Activated naive CD8-positive, alpha-beta T cell treated with anti-CD3 and anti-CD28 coated beads for 36 hours (primary cell): ENCODE measurements around the gene CHORDC1. TPM values are rescaled to one million over a fixed set of nuclear protein-coding genes. Genes with fewer than 3 reads are reported as not detected.
"Not testable (repeated sequence)": the region's sequence is repeated elsewhere in the genome, so short reads cannot be mapped to it uniquely, and the experiment has no call there.

ENCODE experiments used
- DNase-seq: peaks from one replicate; pipeline ENCODE4 v3.0.0; 2021
- H3K27ac Mint-ChIP-seq: one replicate; pipeline ENCODE4 v1.8.0; 2022; ENCODE audit warnings: mild to moderate bottlenecking, moderate library complexity, mixed read lengths
- H3K27me3 Mint-ChIP-seq: one replicate; pipeline ENCODE4 v1.8.0; 2022; ENCODE audit warnings: mild to moderate bottlenecking, mixed read lengths
- H3K36me3 Mint-ChIP-seq: one replicate; pipeline ENCODE4 v1.8.0; 2021; ENCODE audit warnings: mild to moderate bottlenecking, mixed read lengths
- H3K4me1 Mint-ChIP-seq: one replicate; pipeline ENCODE4 v1.8.0; 2021; ENCODE audit warnings: mixed read lengths
- H3K4me3 Mint-ChIP-seq: one replicate; pipeline ENCODE4 v1.8.0; 2022; ENCODE audit warnings: mild to moderate bottlenecking, moderate library complexity, mixed read lengths
- H3K9me3 Mint-ChIP-seq: one replicate; pipeline ENCODE4 v1.8.0; 2022; ENCODE audit warnings: mixed read lengths
- total RNA-seq, 2 experiments: library from RNA; stranded (reverse); gene quantifications; one replicate each; pipeline ENCODE4 v1.2.3, GENCODE V29; 2021

Gene CHORDC1
- total RNA-seq, 2 experiments from 2014 or later: 86.3 to 90.1 TPM

DNA sequence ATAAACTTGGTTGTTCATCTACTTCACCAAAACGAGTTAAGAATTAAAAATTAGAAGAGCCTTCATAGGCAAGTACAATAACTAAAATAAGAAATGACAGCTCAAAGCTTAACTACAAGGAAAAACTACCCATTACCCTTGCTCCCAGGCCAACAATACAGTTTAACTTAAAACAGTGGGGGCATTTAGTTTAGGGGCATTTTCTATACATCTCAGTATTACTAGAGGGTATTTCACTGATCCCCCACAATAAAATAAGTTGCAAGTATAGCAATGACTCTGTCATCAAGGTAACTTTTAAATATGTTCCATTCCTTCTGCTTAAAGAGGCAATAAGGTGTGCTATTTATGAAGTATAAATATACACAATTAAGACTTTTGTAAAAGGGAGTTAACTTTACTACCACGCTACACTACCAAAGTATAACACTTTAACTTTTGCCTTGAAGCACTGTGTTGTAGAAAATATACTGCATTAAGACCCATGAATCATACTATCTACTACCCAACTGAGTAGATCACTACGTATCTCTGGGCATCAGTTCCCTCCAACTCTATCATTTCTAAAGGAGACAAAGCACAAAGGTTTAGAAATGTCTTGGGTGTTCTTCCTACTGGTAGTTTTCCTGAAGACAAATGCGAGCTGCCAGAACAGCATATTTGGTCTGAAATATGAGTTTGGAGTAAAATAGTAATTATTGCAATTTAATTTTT lies 29.8 kb downstream of the CHORDC1 start:
- no peaks in the 10 kb centered on the region for H3K4me1 Mint-ChIP-seq
- H3K27ac Mint-ChIP-seq: no peak overlapping the region
- DNase-seq: no peak
- no peak overlapping the region for H3K4me3 Mint-ChIP-seq
- H3K9me3 Mint-ChIP-seq: no peaks in the 10 kb centered on the region
- H3K27me3 Mint-ChIP-seq: no peaks in the 10 kb centered on the region
- H3K36me3 Mint-ChIP-seq: peaks cover 19% of the 10 kb centered on the region

DNA sequence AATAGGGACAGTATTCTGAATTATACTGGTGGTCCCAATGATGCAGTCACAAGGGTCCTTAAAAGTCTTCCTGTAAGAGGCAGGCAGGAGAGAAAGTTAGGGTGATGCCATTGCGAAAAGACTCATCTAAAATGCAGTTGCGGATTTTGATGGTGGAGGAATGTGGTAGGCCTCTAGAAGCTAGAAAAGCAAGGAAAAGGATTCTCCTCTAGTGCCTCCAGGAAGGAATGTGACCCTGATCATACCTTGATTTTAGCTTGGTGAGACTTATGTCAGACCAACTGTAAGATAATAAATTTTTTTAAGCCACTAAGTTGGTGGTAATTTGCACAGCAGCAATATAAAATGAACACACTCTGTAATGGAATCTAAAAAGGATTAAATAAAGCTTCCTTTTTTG lies 33.8 kb downstream of the CHORDC1 start:
- no peaks in the 10 kb centered on the region for H3K4me1 Mint-ChIP-seq
- H3K4me3 Mint-ChIP-seq: no peak overlapping the region
- H3K27me3 Mint-ChIP-seq: no peaks in the 10 kb centered on the region
- no peak for DNase-seq
- H3K27ac Mint-ChIP-seq: no peak overlapping the region
- no peaks in the 10 kb centered on the region for H3K9me3 Mint-ChIP-seq
- peaks cover 19% of the 10 kb centered on the region for H3K36me3 Mint-ChIP-seq

DNA sequence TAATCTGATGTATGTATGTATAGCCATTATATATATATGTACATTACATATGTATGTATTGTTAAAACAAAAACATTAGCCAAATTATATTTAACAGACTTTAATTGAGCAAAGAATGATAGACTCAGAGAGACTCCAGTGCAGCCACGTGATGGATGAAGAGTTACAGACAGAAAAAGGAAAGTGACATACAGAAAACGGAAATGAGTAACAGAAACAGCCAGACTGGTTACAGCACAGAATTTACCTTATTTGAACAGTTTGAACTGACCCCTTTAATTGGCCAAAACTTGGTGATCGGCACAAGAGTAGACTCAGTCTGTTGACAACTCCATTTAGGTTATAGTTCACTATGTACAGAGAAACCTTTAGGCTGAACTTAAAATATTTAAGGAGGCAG lies 35.0 kb downstream of the CHORDC1 start:
- Mint-ChIP-seq H3K4me3 (no peak overlapping the region), H3K27me3 (no peaks in the 10 kb centered on the region), H3K4me1 (no peaks in the 10 kb centered on the region), H3K27ac (no peak overlapping the region), H3K36me3 (peaks cover 19% of the 10 kb centered on the region), H3K9me3 (no peaks in the 10 kb centered on the region)
- no peak for DNase-seq

DNA sequence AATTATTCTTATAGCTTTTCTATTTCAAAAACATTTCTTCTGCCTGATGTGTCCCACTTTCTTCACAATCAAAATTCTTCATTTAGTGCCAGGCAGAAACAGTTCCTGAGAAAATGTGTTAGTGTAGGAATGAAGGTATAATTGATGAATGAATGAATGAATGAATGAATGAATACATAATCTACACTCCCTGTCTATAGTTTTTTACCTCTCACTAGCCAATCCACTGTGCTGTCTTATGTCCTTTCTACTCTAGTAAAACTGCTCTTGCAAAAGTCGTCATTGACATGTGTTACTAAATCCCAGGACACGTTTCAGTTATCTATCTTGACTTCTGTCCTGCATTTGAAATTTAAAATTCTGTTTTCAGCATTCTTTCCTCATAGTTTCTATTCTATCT lies 42.9 kb downstream of the CHORDC1 start:
- no peaks in the 10 kb centered on the region for H3K36me3 Mint-ChIP-seq

DNA sequence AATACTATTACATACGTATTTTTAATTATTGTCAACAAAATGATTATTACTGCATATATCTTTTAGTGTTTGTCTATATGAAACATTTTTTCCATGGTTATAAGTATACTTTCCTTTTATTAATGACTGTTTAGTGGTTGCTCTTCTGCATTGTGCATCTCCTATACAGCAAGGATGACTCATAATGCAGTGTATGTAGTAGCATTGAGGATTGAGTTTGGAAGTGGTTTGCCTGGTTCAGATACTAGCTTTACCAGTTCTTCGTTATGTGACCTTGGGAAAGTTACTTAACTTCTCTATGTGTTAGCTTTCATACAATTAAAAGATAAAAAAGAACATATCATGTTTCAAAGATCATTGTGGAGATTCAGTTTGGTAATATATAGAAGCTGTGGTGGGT lies 44.1 kb downstream of the CHORDC1 start:
- no peaks in the 10 kb centered on the region for H3K9me3 Mint-ChIP-seq
- H3K4me1 Mint-ChIP-seq: no peaks in the 10 kb centered on the region
- H3K4me3 Mint-ChIP-seq: no peak overlapping the region
- DNase-seq: no peak
- H3K27me3 Mint-ChIP-seq: peaks cover 9% of the 10 kb centered on the region
- no peak overlapping the region for H3K27ac Mint-ChIP-seq
- H3K36me3 Mint-ChIP-seq: no peaks in the 10 kb centered on the region

More for the DNA sequence above, 42.9 kb downstream of the CHORDC1 start:
- peaks cover 9% of the 10 kb centered on the region for H3K27me3 Mint-ChIP-seq
- no peak for DNase-seq
- no peaks in the 10 kb centered on the region for H3K4me1 Mint-ChIP-seq
- no peak overlapping the region for H3K27ac Mint-ChIP-seq
- no peak overlapping the region for H3K4me3 Mint-ChIP-seq
- no peaks in the 10 kb centered on the region for H3K9me3 Mint-ChIP-seq

DNA sequence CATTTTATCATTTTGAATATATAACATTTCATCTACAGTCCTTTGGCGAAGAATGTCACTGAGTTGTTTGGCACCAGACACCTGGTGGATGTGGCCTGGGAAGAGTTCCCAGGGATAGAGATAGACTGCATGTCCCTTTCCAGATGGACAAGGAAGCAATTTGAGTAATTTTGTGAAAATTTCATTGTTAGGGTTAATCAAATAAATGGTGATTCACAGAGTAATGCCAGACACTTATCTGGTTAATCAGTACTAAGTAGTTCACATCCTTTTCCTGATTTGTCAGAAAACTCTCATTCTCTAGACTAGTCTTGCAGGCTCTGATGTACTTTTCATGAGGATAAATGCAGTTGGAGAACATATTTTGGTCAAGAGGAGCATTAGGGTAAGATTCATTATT lies 46.8 kb downstream of the CHORDC1 start:
- Mint-ChIP-seq H3K27me3 (peaks cover 21% of the 10 kb centered on the region), H3K4me1 (no peaks in the 10 kb centered on the region), H3K36me3 (no peaks in the 10 kb centered on the region), H3K9me3 (no peaks in the 10 kb centered on the region), H3K27ac (no peak overlapping the region), H3K4me3 (no peak overlapping the region)
- no peak for DNase-seq

DNA sequence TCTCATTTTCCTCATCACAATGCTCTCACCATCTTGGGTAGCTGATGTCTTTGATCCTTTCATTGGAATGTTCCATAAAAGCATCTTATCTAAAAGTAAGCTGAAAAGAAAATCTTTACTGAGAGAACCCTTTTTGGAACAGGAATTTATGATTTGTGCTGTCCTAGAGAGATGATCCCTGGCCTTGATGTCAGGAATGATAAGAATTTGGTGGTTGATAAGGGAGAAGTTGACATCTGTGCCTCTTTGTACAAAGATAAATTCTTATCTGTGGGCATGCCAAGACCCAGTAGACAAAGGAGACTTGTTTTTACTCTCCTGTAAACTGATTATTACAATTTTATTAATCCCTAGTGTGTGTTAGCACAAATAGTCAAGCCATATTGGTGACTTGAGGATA lies 51.5 kb downstream of the CHORDC1 start:
- Mint-ChIP-seq H3K4me1 (no peaks in the 10 kb centered on the region), H3K4me3 (no peak overlapping the region), H3K27ac (no peak overlapping the region), H3K36me3 (no peaks in the 10 kb centered on the region), H3K9me3 (no peaks in the 10 kb centered on the region), H3K27me3 (peaks cover 17% of the 10 kb centered on the region)
- no peak for DNase-seq

DNA sequence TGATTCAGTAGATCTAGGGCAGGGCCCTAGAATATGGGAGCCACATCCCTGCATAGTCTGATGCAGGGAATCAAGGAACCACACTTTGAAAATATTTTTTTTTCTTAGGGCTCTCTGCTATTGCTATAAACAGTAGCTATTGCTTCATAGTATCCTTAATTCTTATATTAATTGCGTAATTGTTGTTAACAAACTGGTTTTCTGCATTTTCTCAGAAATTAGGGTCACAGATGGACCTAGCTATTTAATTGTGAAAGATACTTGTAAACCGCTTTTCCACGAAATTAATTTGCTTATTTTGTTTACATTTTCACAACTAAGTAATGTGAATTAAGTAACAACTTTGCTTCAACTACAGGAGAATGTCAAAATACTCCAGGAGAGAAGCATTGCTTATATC lies 54.3 kb downstream of the CHORDC1 start:
- Mint-ChIP-seq H3K27me3 (peaks cover 21% of the 10 kb centered on the region), H3K4me3 (no peak overlapping the region), H3K4me1 (no peaks in the 10 kb centered on the region), H3K27ac (no peak overlapping the region), H3K36me3 (no peaks in the 10 kb centered on the region), H3K9me3 (no peaks in the 10 kb centered on the region)
- no peak for DNase-seq

DNA sequence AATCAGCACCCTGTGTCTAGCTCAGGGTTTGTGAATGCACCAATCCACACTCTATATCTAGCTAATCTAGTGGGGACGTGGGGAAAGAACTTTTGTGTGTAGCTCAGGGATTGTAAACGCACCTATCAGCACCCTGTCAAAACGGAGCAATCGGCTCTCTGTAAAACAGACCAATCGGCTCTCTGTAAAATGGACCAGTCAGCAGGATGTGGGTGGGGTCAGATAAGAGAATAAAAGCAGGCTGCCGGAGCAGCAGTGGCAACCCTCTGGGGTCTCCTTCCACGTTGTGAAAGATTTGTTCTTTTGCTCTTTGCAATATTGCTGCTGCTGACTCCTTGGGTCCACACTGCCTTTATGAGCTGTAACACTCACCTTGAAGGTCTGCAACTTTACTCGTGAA lies 55.1 kb downstream of the CHORDC1 start:
- not testable (repeated sequence) for H3K4me3 Mint-ChIP-seq, H3K36me3 Mint-ChIP-seq, H3K27ac Mint-ChIP-seq, H3K9me3 Mint-ChIP-seq, DNase-seq, H3K4me1 Mint-ChIP-seq
- H3K27me3 Mint-ChIP-seq: peaks cover 21% of the 10 kb centered on the region

DNA sequence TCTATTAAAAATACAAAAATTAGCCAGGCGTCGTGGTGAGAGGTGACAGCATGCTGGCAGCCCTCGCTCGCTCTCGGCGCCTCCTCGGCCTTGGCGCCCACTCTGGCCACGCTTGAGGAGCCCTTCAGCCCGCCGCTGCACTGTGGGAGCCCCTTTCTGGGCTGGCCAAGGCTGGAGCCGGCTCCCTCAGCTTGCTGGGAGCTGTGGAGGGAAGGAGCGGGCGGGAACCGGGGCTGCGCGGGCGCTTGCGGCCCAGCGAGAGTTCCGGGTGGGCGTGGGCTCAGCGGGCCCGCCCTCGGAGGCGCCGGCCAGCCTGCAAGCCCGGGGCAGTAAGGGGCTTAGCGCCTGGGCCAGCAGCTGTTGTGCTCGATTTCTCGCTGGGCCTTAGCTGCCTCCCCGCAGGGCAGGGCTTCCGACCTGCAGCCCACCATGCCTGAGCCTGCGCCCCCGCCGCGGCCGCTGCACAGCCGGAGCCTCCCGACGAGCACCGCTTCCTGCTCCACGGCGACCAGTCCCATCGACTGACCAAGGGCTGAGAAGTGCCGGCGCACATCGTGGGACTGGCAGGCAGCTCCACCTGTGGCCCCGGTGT lies 55.8 kb downstream of the CHORDC1 start:
- H3K27me3 Mint-ChIP-seq: peaks cover 19% of the 10 kb centered on the region

More for the DNA sequence above, 55.8 kb downstream of the CHORDC1 start:
- not testable (repeated sequence) for H3K9me3 Mint-ChIP-seq, H3K36me3 Mint-ChIP-seq, DNase-seq, H3K4me3 Mint-ChIP-seq, H3K4me1 Mint-ChIP-seq, H3K27ac Mint-ChIP-seq

Other genes with a start within 250 kb of the CHORDC1 start
- not detected for gene TRIM49C, start 191.9 kb downstream of the CHORDC1 start, total RNA-seq
- gene UBTFL1, start 137.1 kb downstream of the CHORDC1 start, total RNA-seq: not detected
- gene NAALAD2, start 88.4 kb downstream of the CHORDC1 start, total RNA-seq: not detected